Neural cell (in vitro differentiated cells): ENCODE data around the gene KCNK7. TPM values are rescaled to one million over a fixed set of nuclear protein-coding genes. Genes with fewer than 3 reads are reported as not detected.

Experiments used
- H2AFZ ChIP-seq: fragments of 200-600, 300-800 bp; sonication (generic), shearing (Covaris generic); 2 replicates; pipeline ENCODE4 v1.6.0; 2014; ENCODE audit warnings: low read depth, mild to moderate bottlenecking, antibody characterized with exemption, low read length, moderate library complexity
- H3F3A ChIP-seq: fragments of 200-600 bp; shearing (Covaris generic); 2 replicates; pipeline ENCODE4 v1.6.1; 2016; ENCODE audit warnings: mild to moderate bottlenecking, moderate library complexity, mixed read lengths, antibody characterized with exemption, low read length; ENCODE audit not compliant: insufficient read depth, poor library complexity, severe bottlenecking
- H3K27ac ChIP-seq: fragments of 200-600, 300-800 bp; sonication (generic), shearing (Covaris generic); 2 replicates; pipeline ENCODE4 v1.5.1; 2014; ENCODE audit warnings: mild to moderate bottlenecking, low read length, moderate library complexity
- H3K27me3 ChIP-seq: fragments of 300-800, 200-600 bp; sonication (generic), shearing (Covaris generic); 2 replicates; pipeline ENCODE4 v1.6.0; 2014; ENCODE audit warnings: mild to moderate bottlenecking, low read depth, low read length, moderate library complexity; ENCODE audit not compliant: insufficient read depth
- H3K36me3 ChIP-seq: fragments of 300-800, 200-600 bp; sonication (generic), shearing (Covaris generic); 2 replicates; pipeline ENCODE4 v1.5.1; 2014; ENCODE audit warnings: mild to moderate bottlenecking, antibody characterized with exemption, low read length, moderate library complexity; ENCODE audit not compliant: insufficient read depth
- H3K4me2 ChIP-seq: fragments of 300-800, 200-600 bp; sonication (generic), shearing (Covaris generic); 2 replicates; pipeline ENCODE4 v1.6.0; 2014; ENCODE audit warnings: mild to moderate bottlenecking, low read length
- H3K4me3 ChIP-seq: fragments of 300-800, 200-600 bp; sonication (generic), shearing (Covaris generic); 2 replicates; pipeline ENCODE4 v1.5.1; 2014; ENCODE audit warnings: mild to moderate bottlenecking, low read length, moderate library complexity
- H3K79me2 ChIP-seq: fragments of 200-600 bp; shearing (Covaris generic); replicated peaks from 2 replicates; pipeline ENCODE4 v1.6.0; 2014; ENCODE audit warnings: mild to moderate bottlenecking, low read length, moderate library complexity; ENCODE audit not compliant: insufficient read depth
- H3K9ac ChIP-seq: fragments of 300-800, 200-600 bp; sonication (generic), shearing (Covaris generic); 2 replicates; pipeline ENCODE4 v1.6.1; 2016; ENCODE audit warnings: mild to moderate bottlenecking, low read length, mixed read lengths
- H3K9me2 ChIP-seq: fragments of 200-600 bp; shearing (Covaris generic); 2 replicates; pipeline ENCODE4 v1.6.1; 2016; ENCODE audit warnings: mild to moderate bottlenecking, low read length, mixed read lengths; ENCODE audit not compliant: insufficient read depth
- H3K9me3 ChIP-seq: fragments of 200-600, 300-800 bp; sonication (generic), shearing (Covaris generic); 2 replicates; pipeline ENCODE4 v1.6.1; 2016; ENCODE audit warnings: mild to moderate bottlenecking, mixed run types, low read length, moderate library complexity, mixed read lengths
- H4K20me1 ChIP-seq: fragments of 200-600 bp; shearing (Covaris generic); 2 replicates; pipeline ENCODE4 v1.6.1; 2016; ENCODE audit warnings: mild to moderate bottlenecking, mixed run types; ENCODE audit not compliant: insufficient read depth
- CTCF ChIP-seq: fragments of 450-650 bp; IDR thresholded peaks from 2 replicates; pipeline ENCODE4 v1.5.1; 2014; ENCODE audit warnings: antibody characterized with exemption, mild to moderate bottlenecking, moderate library complexity; ENCODE audit not compliant: poor library complexity, severe bottlenecking
- EP300 ChIP-seq: fragments of 450-650 bp; conservative IDR thresholded peaks from 2 replicates; pipeline ENCODE4 v1.6.1; 2014; ENCODE audit warnings: antibody characterized with exemption, mild to moderate bottlenecking, moderate library complexity; ENCODE audit not compliant: poor library complexity, severe bottlenecking
- EZH2 ChIP-seq: fragments of 200-600, 300-800 bp; shearing (Covaris generic), sonication (generic); IDR thresholded peaks from 2 replicates; pipeline ENCODE4 v1.6.1; 2014; ENCODE audit warnings: antibody characterized with exemption, low read length, borderline replicate concordance, mild to moderate bottlenecking; ENCODE audit not compliant: insufficient read depth, poor library complexity, severe bottlenecking
- MXI1 ChIP-seq: fragments of 450-650 bp; conservative IDR thresholded peaks from 2 replicates; pipeline ENCODE4 v1.6.1; 2014; ENCODE audit warnings: antibody characterized with exemption, mild to moderate bottlenecking; ENCODE audit not compliant: poor library complexity, severe bottlenecking
- POLR2AphosphoS5 ChIP-seq: IDR thresholded peaks from 2 replicates; pipeline ENCODE4 v1.6.1; 2012
- RAD21 ChIP-seq: fragments of 450-650 bp; conservative IDR thresholded peaks from 2 replicates; pipeline ENCODE4 v1.6.1; 2014; ENCODE audit warnings: antibody characterized with exemption, mild to moderate bottlenecking, moderate library complexity
- REST ChIP-seq: IDR thresholded peaks from 2 replicates; pipeline ENCODE4 v1.6.1; 2012; ENCODE audit warnings: borderline replicate concordance
- SMC3 ChIP-seq: fragments of 450-650 bp; conservative IDR thresholded peaks from 2 replicates; pipeline ENCODE4 v1.6.1; 2014; ENCODE audit warnings: antibody characterized with exemption, mild to moderate bottlenecking, moderate library complexity; ENCODE audit not compliant: poor library complexity
- TAF1 ChIP-seq: IDR thresholded peaks from 2 replicates; pipeline ENCODE4 v1.6.1; 2012; ENCODE audit warnings: low read depth
- polyA plus RNA-seq: library from polyadenylated mRNA; depleted of rRNA; stranded (reverse); fragments of >200 nt; gene quantifications from 2 replicates; pipeline ENCODE4 v1.2.3, GENCODE V29; 2014

The KCNK7 gene
- polyA plus RNA-seq, 1 donor from 2014 or later, result 1.1 TPM

GRCh38 chr11:65576867-65577755 lies 18.5 kb downstream of the KCNK7 start:
- Histone ChIP-seq H3K27ac (no peak overlapping the region), H3K36me3 (no peaks in the 10 kb centered on the region), H2AFZ (no peak overlapping the region), H3K9ac (no peak overlapping the region), H3K9me3 (no peaks in the 10 kb centered on the region), H3K27me3 (peaks cover 7% of the 10 kb centered on the region), H3F3A (no peaks in the 10 kb centered on the region), H3K9me2 (no peaks in the 10 kb centered on the region), H4K20me1 (peaks cover 15% of the 10 kb centered on the region), H3K4me3 (no peak overlapping the region), H3K4me2 (no peak overlapping the region), H3K79me2 (peaks cover 23% of the 10 kb centered on the region)
- TF ChIP-seq EZH2, result no peak
- TF ChIP-seq EP300, result no peak
- no peak for TF ChIP-seq MXI1
- no peak for TF ChIP-seq REST
- peak; percentile 6 for TF ChIP-seq POLR2AphosphoS5
- TF ChIP-seq CTCF, result no peak

GRCh38 chr11:65576232-65576866 lies 19.3 kb downstream of the KCNK7 start:
- no peak overlapping the region for H3K27ac ChIP-seq
- H3K4me3 ChIP-seq, result no peak overlapping the region
- no peak overlapping the region for H2AFZ ChIP-seq
- no peaks in the 10 kb centered on the region for H3K9me2 ChIP-seq
- no peak for TF ChIP-seq REST
- TF ChIP-seq SMC3, result no peak
- TF ChIP-seq POLR2AphosphoS5, result no peak
- TF ChIP-seq EP300, result no peak
- no peak for TF ChIP-seq MXI1
- TF ChIP-seq TAF1, result no peak
- no peak for TF ChIP-seq CTCF
- TF ChIP-seq RAD21, result no peak
- no peak for TF ChIP-seq EZH2
- H3K27me3 ChIP-seq, result peaks cover 7% of the 10 kb centered on the region
- no peaks in the 10 kb centered on the region for H3F3A ChIP-seq
- no peak overlapping the region for H3K4me2 ChIP-seq
- peaks cover 15% of the 10 kb centered on the region for H4K20me1 ChIP-seq
- peaks cover 31% of the 10 kb centered on the region for H3K79me2 ChIP-seq
- H3K9me3 ChIP-seq, result no peaks in the 10 kb centered on the region
- no peaks in the 10 kb centered on the region for H3K36me3 ChIP-seq
- H3K9ac ChIP-seq, result no peak overlapping the region
